ENCODE measurements around the gene PHB1. TPM values are rescaled to one million over a fixed set of nuclear protein-coding genes. Genes with fewer than 3 reads are reported as not detected.

The PHB1 gene
- total and polyA plus RNA-seq, 2 of the 8 experiments (the other 6 are each of a cell fraction or from before 2014, with no cell fraction given), result 386 to 597 TPM

DNA sequence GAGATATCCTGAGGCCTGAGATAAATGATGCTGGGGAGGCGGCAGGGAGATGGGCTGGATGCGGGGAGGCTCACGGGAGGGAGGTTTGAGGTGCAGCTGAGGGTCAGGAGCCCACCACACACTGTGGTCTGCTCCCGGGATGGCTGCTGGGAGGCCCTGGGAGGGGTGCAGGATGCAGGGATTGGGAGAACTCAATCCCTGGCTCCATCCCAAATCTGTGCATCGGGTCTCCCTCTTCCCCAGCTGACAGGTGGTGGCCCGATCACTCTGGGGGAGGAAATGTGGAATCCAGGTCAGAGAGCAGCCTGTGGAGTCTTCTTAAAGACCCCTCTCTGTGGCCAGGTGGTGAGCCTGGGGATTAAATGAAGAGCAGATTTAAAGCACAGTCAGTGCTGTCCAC, 12.0 kb downstream of the PHB1 start (continued):
- TF ChIP-seq CBX5 (IDR thresholded peaks at IDR 0.05; ENCODE audit: low read depth, low read length) (no peak), CREB1 (IDR thresholded peaks at IDR 0.05) (no peak), TEAD4 (IDR thresholded peaks at IDR 0.05; ENCODE audit: low read depth, low read length) (no peak)
